GM12878 (cell line): ENCODE data around the gene NFE2L3. TPM values are rescaled to one million over a fixed set of nuclear protein-coding genes. Genes with fewer than 3 reads are reported as not detected.

Experiments used
- BCL11A ChIP-seq: IDR thresholded peaks from 2 replicates; pipeline ENCODE4 v1.6.1; 2011; ENCODE audit warnings: low read depth, low read length
- BCLAF1 ChIP-seq: fragments of 450-650 bp; IDR thresholded peaks from 2 replicates; pipeline ENCODE4 v1.6.1; 2017; ENCODE audit warnings: antibody characterized with exemption, mild to moderate bottlenecking, moderate library complexity
- BMI1 ChIP-seq: fragments of 450-650 bp; IDR thresholded peaks from 2 replicates; pipeline ENCODE4 v1.6.1; 2016; ENCODE audit warnings: mild to moderate bottlenecking, moderate library complexity, borderline replicate concordance
- HCFC1 ChIP-seq: fragments of 150-350 bp; IDR thresholded peaks from 2 replicates; pipeline ENCODE4 v1.6.1; 2014; ENCODE audit warnings: low read length
- HDAC2 ChIP-seq: fragments of 200-600 bp; sonication (generic); IDR thresholded peaks from 2 replicates; pipeline ENCODE4 v1.6.1; 2017
- HDAC6 ChIP-seq: fragments of 200-600 bp; sonication (generic); IDR thresholded peaks from one replicate; pipeline ENCODE4 v1.8.0; 2017; ENCODE audit warnings: antibody characterized with exemption; ENCODE audit not compliant: unreplicated experiment
- MAX ChIP-seq: IDR thresholded peaks from 2 replicates; pipeline ENCODE4 v1.6.1; 2012; ENCODE audit warnings: low read depth, low read length, improper control_type of control experiment
- MLLT1 ChIP-seq: fragments of 450-650 bp; IDR thresholded peaks from 2 replicates; pipeline ENCODE4 v1.6.1; 2016; ENCODE audit warnings: mild to moderate bottlenecking
- NKRF ChIP-seq: fragments of 450-650 bp; conservative IDR thresholded peaks from 2 replicates; pipeline ENCODE4 v1.6.1; 2017; ENCODE audit warnings: mild to moderate bottlenecking, moderate library complexity
- NR2F1 ChIP-seq: fragments of 450-650 bp; conservative IDR thresholded peaks from 2 replicates; pipeline ENCODE4 v1.6.1; 2017; ENCODE audit warnings: mild to moderate bottlenecking
- PBX3 ChIP-seq: IDR thresholded peaks from 2 replicates; pipeline ENCODE4 v1.6.1; 2011; ENCODE audit warnings: mild to moderate bottlenecking, low read depth, low read length, moderate library complexity; ENCODE audit not compliant: insufficient replicate concordance
- RELA ChIP-seq: fragments of 450-650 bp; IDR thresholded peaks from 2 replicates; pipeline ENCODE4 v1.8.0; 2014; ENCODE audit warnings: borderline replicate concordance; ENCODE audit not compliant: partially characterized antibody
- SUPT20H ChIP-seq: IDR thresholded peaks from 2 replicates; pipeline ENCODE4 v1.6.1; 2011; ENCODE audit warnings: low read depth, mild to moderate bottlenecking, low read length, moderate library complexity, borderline replicate concordance; ENCODE audit not compliant: control insufficient read depth
- ZBTB4 ChIP-seq: fragments of 450-650 bp; formaldehyde crosslinking; IDR thresholded peaks from 2 replicates; pipeline ENCODE4 v1.4.0; 2022; ENCODE audit warnings: mild to moderate bottlenecking, moderate library complexity
- ZNF274 ChIP-seq: IDR thresholded peaks from one replicate; pipeline ENCODE4 v1.8.0; 2011; ENCODE audit not compliant: insufficient read length, insufficient read depth
- ZSCAN29 ChIP-seq: fragments of 450-650 bp; IDR thresholded peaks from 2 replicates; pipeline ENCODE4 v1.6.1; 2017; ENCODE audit warnings: mild to moderate bottlenecking, moderate library complexity
- ZZZ3 ChIP-seq: IDR thresholded peaks from 2 replicates; pipeline ENCODE4 v1.6.1; 2011; ENCODE audit warnings: low read depth; ENCODE audit not compliant: control insufficient read depth, insufficient read length
- polyA plus RNA-seq, 11 experiments: library from polyadenylated mRNA; depleted of rRNA in 4 of 11; unstranded in 6 of 11; stranded (reverse) in 5 of 11; fragments of >200 nt; fragmentation: Nextera tagmentation in 4 of 11; fragmentation: Illumina TruSeq in 1 of 11; extraction: Ambion mirVana in 4 of 11; extraction: Trizol in 1 of 11; gene quantifications; 1 replicate in 1 of 11; 2 replicates in 10 of 11; pipeline versions ENCODE4 v1.2.1 to v1.2.3, GENCODE V29; 2011 to 2016; ENCODE audit warnings: inconsistent platforms in 2 of 11, missing spikeins in 2 of 11, low read depth in 1 of 11
- total RNA-seq, 4 experiments: library from RNA; depleted of rRNA in 3 of 4; stranded (reverse); fragments of >200 nt in 3 of 4; fragmentation: Illumina TruSeq in 1 of 4; extraction: Trizol in 1 of 4; gene quantifications; 2 replicates each; pipeline versions ENCODE4 v1.2.1 to v1.2.3, GENCODE V29; 2013 to 2021

NFE2L3 gene
- total and polyA plus RNA-seq, 10 of the 15 experiments (the other 5 are each of a cell fraction or from before 2014, with no cell fraction given): 4.4 to 34.9 (median 13.0) TPM

GRCh38 chr7:26199301-26200037 is 47.5 kb downstream of the NFE2L3 start (continued):
- TF ChIP-seq MAX (no peak), ZZZ3 (no peak), BCL11A (0 out of 2 replicates have a peak, but pooled peaks have one; percentile 22), BMI1 (no peak), ZBTB4 (CRISPR knock-in tag) (no peak), HCFC1 (no peak), ZSCAN29 (no peak), NKRF (0 out of 2 replicates have a peak, but pooled peaks have one; percentile 1), RELA (no peak), SUPT20H (no peak), NR2F1 (no peak), HDAC6 (no peak), MLLT1 (peak; percentile 33; the same call in 1 of the 2 replicates), PBX3 (no peak), HDAC2 (no peak), ZNF274 (no peak), BCLAF1 (no peak)
